ENCODE measurements around the gene PRMT2. TPM values are rescaled to one million over a fixed set of nuclear protein-coding genes. Genes with fewer than 3 reads are reported as not detected.

PRMT2 gene
- total RNA-seq, 2 experiments from 2014 or later = 99.7 to 107 TPM

- no peak for ATAC-seq
- CTCF ChIA-PET = interaction anchor here (2.8 kb wide), 1 partner anchor 11 kb away, joined by 7 read pairs; no protein-coding TSS in a partner anchor
- Mint-ChIP-seq H3K9me3 (ENCODE audit: low read depth) (peaks cover 17% of the 10 kb centered on the region), H3K4me3 (no peak overlapping the region), H3K27me3 (no peaks in the 10 kb centered on the region), H3K36me3 (peaks cover 79% of the 10 kb centered on the region), H3K4me1 (peaks cover 1% of the 10 kb centered on the region), H3K27ac (no peak overlapping the region)
- DNase-seq = no peak
Measured at GRCh38 chr21:46655230-46655629, 19.8 kb downstream of the PRMT2 start.

- Mint-ChIP-seq H3K4me1 (peaks cover 9% of the 10 kb centered on the region), H3K27ac (no peak overlapping the region), H3K9me3 (ENCODE audit: low read depth) (peaks cover 17% of the 10 kb centered on the region), H3K36me3 (peaks cover 64% of the 10 kb centered on the region), H3K27me3 (no peaks in the 10 kb centered on the region), H3K4me3 (no peak overlapping the region)
- CTCF ChIA-PET = interaction anchor here (1.0 to 2.8 kb wide), 2 partner anchors 10 kb away, joined by 3 to 7 read pairs; no protein-coding TSS in a partner anchor
- DNase-seq (no peak), ATAC-seq (no peak)
Measured at GRCh38 chr21:46656820-46657219, 21.3 kb downstream of the PRMT2 start.

- Mint-ChIP-seq H3K4me3 (no peak overlapping the region), H3K27ac (no peak overlapping the region), H3K36me3 (peaks cover 30% of the 10 kb centered on the region), H3K27me3 (no peaks in the 10 kb centered on the region), H3K4me1 (peaks cover 10% of the 10 kb centered on the region), H3K9me3 (ENCODE audit: low read depth) (peaks cover 13% of the 10 kb centered on the region)
- CTCF ChIA-PET = no interaction called here
- ATAC-seq (peak; percentile 37), DNase-seq (no peak)
Measured at GRCh38 chr21:46660505-46660904, 25.0 kb downstream of the PRMT2 start.

- H3K4me1 Mint-ChIP-seq = peaks cover 14% of the 10 kb centered on the region
- DNase-seq (no peak), ATAC-seq (peak; percentile 51)
- H3K9me3 Mint-ChIP-seq (ENCODE audit: low read depth) = peaks cover 6% of the 10 kb centered on the region
- peaks cover 22% of the 10 kb centered on the region for H3K36me3 Mint-ChIP-seq
- no peak overlapping the region for H3K27ac Mint-ChIP-seq
- no peaks in the 10 kb centered on the region for H3K27me3 Mint-ChIP-seq
- CTCF ChIA-PET = interaction anchor here (0.6 to 1.1 kb wide), 7 partner anchors 8 to 694 kb away, joined by 3 to 5 read pairs (median 3); no protein-coding TSS in a partner anchor
- H3K4me3 Mint-ChIP-seq = peak overlapping the region; percentile 36
Measured at GRCh38 chr21:46661211-46661625, 25.7 kb downstream of the PRMT2 start.

- no peak for ATAC-seq
- CTCF ChIA-PET = interaction anchor here (0.6 to 1.1 kb wide), 7 partner anchors 8 to 695 kb away, joined by 3 to 5 read pairs (median 3); no protein-coding TSS in a partner anchor
- Mint-ChIP-seq H3K27ac (no peak overlapping the region), H3K4me3 (peak overlapping the region; percentile 36), H3K36me3 (peaks cover 17% of the 10 kb centered on the region), H3K9me3 (ENCODE audit: low read depth) (peaks cover under 1% of the 10 kb centered on the region), H3K27me3 (no peaks in the 10 kb centered on the region), H3K4me1 (peaks cover 18% of the 10 kb centered on the region)
- DNase-seq = no peak
Measured at GRCh38 chr21:46661642-46662366, 26.3 kb downstream of the PRMT2 start.

- Mint-ChIP-seq H3K27me3 (no peaks in the 10 kb centered on the region), H3K4me3 (no peak overlapping the region), H3K9me3 (ENCODE audit: low read depth) (no peaks in the 10 kb centered on the region), H3K4me1 (peaks cover 19% of the 10 kb centered on the region), H3K36me3 (peaks cover 12% of the 10 kb centered on the region), H3K27ac (no peak overlapping the region)
- CTCF ChIA-PET = interaction anchor here (1.1 kb wide), 1 partner anchor 18 kb away, joined by 3 read pairs; no protein-coding TSS in a partner anchor
- ATAC-seq = no peak
- DNase-seq = no peak
Measured at GRCh38 chr21:46662367-46662654, 26.8 kb downstream of the PRMT2 start.

GRCh38 chr21:46662765-46663500 is 27.5 kb downstream of the PRMT2 start:
- Mint-ChIP-seq H3K9me3 (ENCODE audit: low read depth) (no peaks in the 10 kb centered on the region), H3K27me3 (no peaks in the 10 kb centered on the region), H3K4me1 (peaks cover 21% of the 10 kb centered on the region), H3K36me3 (peaks cover 7% of the 10 kb centered on the region), H3K4me3 (no peak overlapping the region), H3K27ac (no peak overlapping the region)
- CTCF ChIA-PET = no interaction called here
- ATAC-seq = no peak
- no peak for DNase-seq

- Mint-ChIP-seq H3K27ac (no peak overlapping the region), H3K4me3 (no peak overlapping the region), H3K9me3 (ENCODE audit: low read depth) (no peaks in the 10 kb centered on the region), H3K27me3 (peaks cover 6% of the 10 kb centered on the region), H3K36me3 (peaks cover 5% of the 10 kb centered on the region), H3K4me1 (peaks cover 25% of the 10 kb centered on the region)
- no peak for ATAC-seq
- DNase-seq = no peak
- CTCF ChIA-PET = no interaction called here
Measured at GRCh38 chr21:46663754-46664153, 28.3 kb downstream of the PRMT2 start.

GRCh38 chr21:46664316-46664995 is 29.0 kb downstream of the PRMT2 start:
- peaks cover 25% of the 10 kb centered on the region for H3K4me1 Mint-ChIP-seq
- H3K9me3 Mint-ChIP-seq (ENCODE audit: low read depth) = no peaks in the 10 kb centered on the region
- no peak for ATAC-seq
- no peak overlapping the region for H3K4me3 Mint-ChIP-seq
- DNase-seq = no peak
- peaks cover 8% of the 10 kb centered on the region for H3K27me3 Mint-ChIP-seq
- CTCF ChIA-PET = interaction anchor here (1.5 kb wide), 1 partner anchor 339 kb away, joined by 3 read pairs; no protein-coding TSS in a partner anchor
- H3K36me3 Mint-ChIP-seq = peaks cover 3% of the 10 kb centered on the region
- H3K27ac Mint-ChIP-seq = no peak overlapping the region

GRCh38 chr21:46665566-46665965 is 30.1 kb downstream of the PRMT2 start:
- peak overlapping the region; percentile 9 for H3K4me3 Mint-ChIP-seq

GRCh38 chr21:46666941-46667740 is 31.7 kb downstream of the PRMT2 start:
- peak; percentile 60 for ATAC-seq
- peaks cover 2% of the 10 kb centered on the region for H3K36me3 Mint-ChIP-seq
- no peak for DNase-seq
- H3K9me3 Mint-ChIP-seq (ENCODE audit: low read depth) = no peaks in the 10 kb centered on the region
- peaks cover 17% of the 10 kb centered on the region for H3K4me1 Mint-ChIP-seq
- peak overlapping the region; percentile 70 for H3K4me3 Mint-ChIP-seq
- H3K27ac Mint-ChIP-seq = no peak overlapping the region
- CTCF ChIA-PET = interaction anchor here (1.4 to 2.4 kb wide), 3 partner anchors 8 to 230 kb away, joined by 3 to 7 read pairs (median 3); no protein-coding TSS in a partner anchor
- peaks cover 16% of the 10 kb centered on the region for H3K27me3 Mint-ChIP-seq

More at GRCh38 chr21:46665566-46665965, 30.1 kb downstream of the PRMT2 start:
- Mint-ChIP-seq H3K4me1 (peaks cover 21% of the 10 kb centered on the region), H3K36me3 (peaks cover 3% of the 10 kb centered on the region), H3K27ac (no peak overlapping the region), H3K9me3 (ENCODE audit: low read depth) (no peaks in the 10 kb centered on the region), H3K27me3 (peaks cover 11% of the 10 kb centered on the region)
- DNase-seq (no peak), ATAC-seq (no peak)
- CTCF ChIA-PET = interaction anchor here (1.4 to 2.4 kb wide), 3 partner anchors 9 to 340 kb away, joined by 3 to 7 read pairs (median 3); no protein-coding TSS in a partner anchor

- peak; percentile 47 for ATAC-seq
- DNase-seq = no peak
- H3K4me3 Mint-ChIP-seq = peak overlapping the region; percentile 70
- H3K4me1 Mint-ChIP-seq = peaks cover 17% of the 10 kb centered on the region
- no peak overlapping the region for H3K27ac Mint-ChIP-seq
- H3K36me3 Mint-ChIP-seq = peaks cover 2% of the 10 kb centered on the region
- no peaks in the 10 kb centered on the region for H3K9me3 Mint-ChIP-seq (ENCODE audit: low read depth)
- CTCF ChIA-PET = interaction anchor here (1.5 to 2.4 kb wide), 2 partner anchors 7 to 11 kb away, joined by 3 to 7 read pairs; no protein-coding TSS in a partner anchor
- H3K27me3 Mint-ChIP-seq = peaks cover 16% of the 10 kb centered on the region
Measured at GRCh38 chr21:46667741-46668380, 32.4 kb downstream of the PRMT2 start.
